Adrenal gland (tissue), 5 donors: Measurements from ENCODE around the gene RNF4.

ENCODE experiments used
- POLR2A ChIP-seq, 2 donors: fragments of 450-650 bp; IDR thresholded peaks; one replicate each; pipeline ENCODE4 v1.6.1; 2017; ENCODE audit warnings: antibody characterized with exemption in 2 of 2, mild to moderate bottlenecking in 2 of 2, moderate library complexity in 1 of 2
- TF ChIP-seq, protein P1 (sequence below), 6 experiments: fragments of 450-650 bp in 4 of 6; fragments of 200-600 bp in 2 of 6; sonication (generic) in 1 of 6; IDR thresholded peaks; 1 replicate in 5 of 6; 2 replicates in 1 of 6; pipeline versions ENCODE4 v1.5.1 to v1.8.0; 2016 to 2021; ENCODE audit warnings: antibody characterized with exemption in 6 of 6, mild to moderate bottlenecking in 2 of 6, moderate library complexity in 1 of 6
- donor health status: DM: no; HTN: no; CAD: no.

DNA sequence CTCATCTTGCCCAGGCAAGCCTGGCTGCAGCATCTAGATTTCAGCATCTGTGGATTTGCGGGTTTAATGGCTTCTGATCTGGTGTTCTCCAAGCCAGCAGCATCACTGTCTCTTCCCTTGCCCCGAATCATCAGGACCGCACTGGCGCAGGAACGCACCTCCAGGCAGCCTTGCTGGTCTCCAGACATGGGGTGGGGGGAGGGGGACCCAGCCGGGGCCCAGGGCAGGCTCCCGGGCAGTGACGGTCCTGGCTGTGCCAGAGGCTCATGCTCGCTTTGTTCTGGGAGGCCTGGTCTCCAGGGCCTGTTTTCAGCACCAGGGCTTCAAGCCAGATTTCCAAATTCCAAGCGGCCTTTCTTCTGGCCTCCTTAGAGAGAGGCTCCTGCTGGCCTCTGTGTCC is 45.2 kb upstream of the RNF4 start:
- TF ChIP-seq, protein P1, sequence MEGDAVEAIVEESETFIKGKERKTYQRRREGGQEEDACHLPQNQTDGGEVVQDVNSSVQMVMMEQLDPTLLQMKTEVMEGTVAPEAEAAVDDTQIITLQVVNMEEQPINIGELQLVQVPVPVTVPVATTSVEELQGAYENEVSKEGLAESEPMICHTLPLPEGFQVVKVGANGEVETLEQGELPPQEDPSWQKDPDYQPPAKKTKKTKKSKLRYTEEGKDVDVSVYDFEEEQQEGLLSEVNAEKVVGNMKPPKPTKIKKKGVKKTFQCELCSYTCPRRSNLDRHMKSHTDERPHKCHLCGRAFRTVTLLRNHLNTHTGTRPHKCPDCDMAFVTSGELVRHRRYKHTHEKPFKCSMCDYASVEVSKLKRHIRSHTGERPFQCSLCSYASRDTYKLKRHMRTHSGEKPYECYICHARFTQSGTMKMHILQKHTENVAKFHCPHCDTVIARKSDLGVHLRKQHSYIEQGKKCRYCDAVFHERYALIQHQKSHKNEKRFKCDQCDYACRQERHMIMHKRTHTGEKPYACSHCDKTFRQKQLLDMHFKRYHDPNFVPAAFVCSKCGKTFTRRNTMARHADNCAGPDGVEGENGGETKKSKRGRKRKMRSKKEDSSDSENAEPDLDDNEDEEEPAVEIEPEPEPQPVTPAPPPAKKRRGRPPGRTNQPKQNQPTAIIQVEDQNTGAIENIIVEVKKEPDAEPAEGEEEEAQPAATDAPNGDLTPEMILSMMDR (IDR thresholded peaks at IDR 0.05): no peak
- TF ChIP-seq POLR2A (IDR thresholded peaks at IDR 0.05): no peak
